ENCODE results near the gene USP49. TPM values are rescaled to one million over a fixed set of nuclear protein-coding genes. Genes with fewer than 3 reads are reported as not detected.
A peak's percentile ranks its signal among the peaks of the same experiment; 100 is the strongest.

USP49 gene
- total and polyA plus RNA-seq, 2 of the 13 experiments (the other 11 are each of a cell fraction or from before 2014, with no cell fraction given): 2.9 to 4.3 TPM

DNA sequence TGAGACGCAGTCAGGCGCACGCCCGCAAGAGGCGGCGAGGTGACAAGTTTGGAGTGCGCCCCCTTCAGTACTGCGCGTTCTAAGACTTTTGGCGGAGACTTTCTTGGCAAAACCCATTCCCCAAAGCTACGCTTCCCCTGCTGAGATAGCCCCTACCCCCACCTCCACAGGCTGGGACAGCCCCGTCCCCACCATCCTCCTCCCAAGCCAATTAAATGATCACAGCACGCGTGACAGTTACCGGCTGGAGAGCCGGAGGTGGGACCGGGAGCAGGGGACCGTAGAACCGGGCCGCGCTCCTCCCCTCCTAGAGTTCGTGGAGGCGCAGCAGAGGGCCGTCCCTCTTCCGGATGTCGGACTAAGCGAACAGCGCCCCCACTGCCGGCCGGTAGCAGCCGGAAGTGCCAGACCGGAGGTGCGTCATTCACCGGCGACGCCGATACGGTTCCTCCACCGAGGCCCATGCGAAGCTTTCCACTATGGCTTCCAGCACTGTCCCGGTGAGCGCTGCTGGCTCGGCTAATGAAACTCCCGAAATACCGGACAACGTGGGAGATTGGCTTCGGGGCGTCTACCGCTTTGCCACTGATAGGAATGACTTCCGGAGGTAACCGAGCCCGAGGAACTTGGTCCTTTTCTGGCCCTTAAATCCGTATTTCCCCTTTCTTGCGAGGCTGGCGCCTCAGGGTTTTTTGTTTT, 107.8 kb downstream of the USP49 start, which contains the start of gene TOMM6 (continued):
- TF ChIP-seq, protein P1, sequence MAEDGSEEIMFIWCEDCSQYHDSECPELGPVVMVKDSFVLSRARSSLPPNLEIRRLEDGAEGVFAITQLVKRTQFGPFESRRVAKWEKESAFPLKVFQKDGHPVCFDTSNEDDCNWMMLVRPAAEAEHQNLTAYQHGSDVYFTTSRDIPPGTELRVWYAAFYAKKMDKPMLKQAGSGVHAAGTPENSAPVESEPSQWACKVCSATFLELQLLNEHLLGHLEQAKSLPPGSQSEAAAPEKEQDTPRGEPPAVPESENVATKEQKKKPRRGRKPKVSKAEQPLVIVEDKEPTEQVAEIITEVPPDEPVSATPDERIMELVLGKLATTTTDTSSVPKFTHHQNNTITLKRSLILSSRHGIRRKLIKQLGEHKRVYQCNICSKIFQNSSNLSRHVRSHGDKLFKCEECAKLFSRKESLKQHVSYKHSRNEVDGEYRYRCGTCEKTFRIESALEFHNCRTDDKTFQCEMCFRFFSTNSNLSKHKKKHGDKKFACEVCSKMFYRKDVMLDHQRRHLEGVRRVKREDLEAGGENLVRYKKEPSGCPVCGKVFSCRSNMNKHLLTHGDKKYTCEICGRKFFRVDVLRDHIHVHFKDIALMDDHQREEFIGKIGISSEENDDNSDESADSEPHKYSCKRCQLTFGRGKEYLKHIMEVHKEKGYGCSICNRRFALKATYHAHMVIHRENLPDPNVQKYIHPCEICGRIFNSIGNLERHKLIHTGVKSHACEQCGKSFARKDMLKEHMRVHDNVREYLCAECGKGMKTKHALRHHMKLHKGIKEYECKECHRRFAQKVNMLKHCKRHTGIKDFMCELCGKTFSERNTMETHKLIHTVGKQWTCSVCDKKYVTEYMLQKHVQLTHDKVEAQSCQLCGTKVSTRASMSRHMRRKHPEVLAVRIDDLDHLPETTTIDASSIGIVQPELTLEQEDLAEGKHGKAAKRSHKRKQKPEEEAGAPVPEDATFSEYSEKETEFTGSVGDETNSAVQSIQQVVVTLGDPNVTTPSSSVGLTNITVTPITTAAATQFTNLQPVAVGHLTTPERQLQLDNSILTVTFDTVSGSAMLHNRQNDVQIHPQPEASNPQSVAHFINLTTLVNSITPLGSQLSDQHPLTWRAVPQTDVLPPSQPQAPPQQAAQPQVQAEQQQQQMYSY (CRISPR knock-in tag; IDR thresholded peaks at IDR 0.05): no peak
- TF ChIP-seq NBN (conservative IDR thresholded peaks at IDR 0.05) (no peak), GTF2F1 (IDR thresholded peaks at IDR 0.05; ENCODE audit: low read length) (no peak; the same call in 1 of the 2 replicates), RAD51 (IDR thresholded peaks at IDR 0.05; ENCODE audit: borderline replicate concordance) (no peak), ZNF441 (CRISPR knock-in tag; IDR thresholded peaks at IDR 0.05; ENCODE audit: borderline replicate concordance) (no peak), HNRNPK (IDR thresholded peaks at IDR 0.05; ENCODE audit: low read depth, low read length, poor library complexity, severe bottlenecking) (no peak), PCBP1 (IDR thresholded peaks at IDR 0.05; ENCODE audit: borderline replicate concordance, low read depth, low read length) (peak; percentile 83; the same call in 1 of the 2 replicates), ZKSCAN5 (CRISPR knock-in tag; IDR thresholded peaks at IDR 0.05) (no peak), HOXA7 (CRISPR knock-in tag; IDR thresholded peaks at IDR 0.05) (no peak), ZZZ3 (CRISPR knock-in tag; IDR thresholded peaks at IDR 0.05; ENCODE audit: borderline replicate concordance) (peak; percentile 41; the same call in 1 of the 2 replicates), SAFB2 (CRISPR knock-in tag; IDR thresholded peaks at IDR 0.05; ENCODE audit: borderline replicate concordance, low read depth) (peak; percentile 74; the same call in 1 of the 2 replicates), ZNF615 (CRISPR knock-in tag; IDR thresholded peaks at IDR 0.05; ENCODE audit: borderline replicate concordance) (no peak), ZNF562 (CRISPR knock-in tag; IDR thresholded peaks at IDR 0.05; ENCODE audit: borderline replicate concordance) (no peak), KLF15 (CRISPR knock-in tag; IDR thresholded peaks at IDR 0.05; ENCODE audit: borderline replicate concordance) (no peak), ZNF773 (CRISPR knock-in tag; IDR thresholded peaks at IDR 0.05; ENCODE audit: borderline replicate concordance) (no peak), SAP130 (CRISPR knock-in tag; IDR thresholded peaks at IDR 0.05; ENCODE audit: low read depth) (peak; percentile 99)
- TF ChIP-seq, protein P2, sequence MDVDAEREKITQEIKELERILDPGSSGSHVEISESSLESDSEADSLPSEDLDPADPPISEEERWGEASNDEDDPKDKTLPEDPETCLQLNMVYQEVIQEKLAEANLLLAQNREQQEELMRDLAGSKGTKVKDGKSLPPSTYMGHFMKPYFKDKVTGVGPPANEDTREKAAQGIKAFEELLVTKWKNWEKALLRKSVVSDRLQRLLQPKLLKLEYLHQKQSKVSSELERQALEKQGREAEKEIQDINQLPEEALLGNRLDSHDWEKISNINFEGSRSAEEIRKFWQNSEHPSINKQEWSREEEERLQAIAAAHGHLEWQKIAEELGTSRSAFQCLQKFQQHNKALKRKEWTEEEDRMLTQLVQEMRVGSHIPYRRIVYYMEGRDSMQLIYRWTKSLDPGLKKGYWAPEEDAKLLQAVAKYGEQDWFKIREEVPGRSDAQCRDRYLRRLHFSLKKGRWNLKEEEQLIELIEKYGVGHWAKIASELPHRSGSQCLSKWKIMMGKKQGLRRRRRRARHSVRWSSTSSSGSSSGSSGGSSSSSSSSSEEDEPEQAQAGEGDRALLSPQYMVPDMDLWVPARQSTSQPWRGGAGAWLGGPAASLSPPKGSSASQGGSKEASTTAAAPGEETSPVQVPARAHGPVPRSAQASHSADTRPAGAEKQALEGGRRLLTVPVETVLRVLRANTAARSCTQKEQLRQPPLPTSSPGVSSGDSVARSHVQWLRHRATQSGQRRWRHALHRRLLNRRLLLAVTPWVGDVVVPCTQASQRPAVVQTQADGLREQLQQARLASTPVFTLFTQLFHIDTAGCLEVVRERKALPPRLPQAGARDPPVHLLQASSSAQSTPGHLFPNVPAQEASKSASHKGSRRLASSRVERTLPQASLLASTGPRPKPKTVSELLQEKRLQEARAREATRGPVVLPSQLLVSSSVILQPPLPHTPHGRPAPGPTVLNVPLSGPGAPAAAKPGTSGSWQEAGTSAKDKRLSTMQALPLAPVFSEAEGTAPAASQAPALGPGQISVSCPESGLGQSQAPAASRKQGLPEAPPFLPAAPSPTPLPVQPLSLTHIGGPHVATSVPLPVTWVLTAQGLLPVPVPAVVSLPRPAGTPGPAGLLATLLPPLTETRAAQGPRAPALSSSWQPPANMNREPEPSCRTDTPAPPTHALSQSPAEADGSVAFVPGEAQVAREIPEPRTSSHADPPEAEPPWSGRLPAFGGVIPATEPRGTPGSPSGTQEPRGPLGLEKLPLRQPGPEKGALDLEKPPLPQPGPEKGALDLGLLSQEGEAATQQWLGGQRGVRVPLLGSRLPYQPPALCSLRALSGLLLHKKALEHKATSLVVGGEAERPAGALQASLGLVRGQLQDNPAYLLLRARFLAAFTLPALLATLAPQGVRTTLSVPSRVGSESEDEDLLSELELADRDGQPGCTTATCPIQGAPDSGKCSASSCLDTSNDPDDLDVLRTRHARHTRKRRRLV (CRISPR knock-in tag; IDR thresholded peaks at IDR 0.05): 0 out of 2 replicates have a peak, but pooled peaks have one; percentile 74
- TF ChIP-seq, protein P3, sequence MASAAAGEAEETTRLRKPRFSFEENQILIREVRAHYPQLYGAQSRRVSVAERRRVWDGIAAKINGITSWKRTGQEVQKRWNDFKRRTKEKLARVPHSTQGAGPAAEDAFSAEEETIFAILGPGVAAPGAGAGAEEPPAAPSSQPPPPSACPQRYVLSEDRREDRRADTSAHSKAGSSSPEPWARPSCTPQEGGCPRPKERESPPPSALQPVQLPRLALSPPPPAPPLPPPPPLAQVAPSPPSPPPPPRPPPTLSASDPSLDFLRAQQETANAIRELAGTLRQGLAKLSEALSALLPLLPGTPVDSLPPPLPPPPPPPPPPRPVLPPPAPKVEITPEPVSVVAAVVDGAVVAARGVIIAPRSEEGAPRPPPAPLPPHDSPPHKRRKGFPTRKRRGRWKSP (CRISPR knock-in tag; IDR thresholded peaks at IDR 0.05): peak; percentile 86
- TF ChIP-seq, protein P4, sequence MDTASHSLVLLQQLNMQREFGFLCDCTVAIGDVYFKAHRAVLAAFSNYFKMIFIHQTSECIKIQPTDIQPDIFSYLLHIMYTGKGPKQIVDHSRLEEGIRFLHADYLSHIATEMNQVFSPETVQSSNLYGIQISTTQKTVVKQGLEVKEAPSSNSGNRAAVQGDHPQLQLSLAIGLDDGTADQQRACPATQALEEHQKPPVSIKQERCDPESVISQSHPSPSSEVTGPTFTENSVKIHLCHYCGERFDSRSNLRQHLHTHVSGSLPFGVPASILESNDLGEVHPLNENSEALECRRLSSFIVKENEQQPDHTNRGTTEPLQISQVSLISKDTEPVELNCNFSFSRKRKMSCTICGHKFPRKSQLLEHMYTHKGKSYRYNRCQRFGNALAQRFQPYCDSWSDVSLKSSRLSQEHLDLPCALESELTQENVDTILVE (CRISPR knock-in tag; IDR thresholded peaks at IDR 0.05): peak; percentile 96
